ENCODE results near the gene VAV2.

VAV2 gene

GRCh38 chr9:133730994-133731715, 261.0 kb downstream of the VAV2 start:
- Mint-ChIP-seq H3K4me3 (no peak overlapping the region), H3K27me3 (ENCODE audit: low read depth, poor library complexity) (peaks cover 17% of the 10 kb centered on the region), H3K27ac (no peak overlapping the region), H3K4me1 (peaks cover 16% of the 10 kb centered on the region), H3K9me3 (no peaks in the 10 kb centered on the region), H3K36me3 (ENCODE audit: low read depth) (no peaks in the 10 kb centered on the region)
- no peak for DNase-seq
- TF ChIP-seq CTCF (IDR thresholded peaks at IDR 0.05) = no peak

GRCh38 chr9:133729617-133730281, 262.4 kb downstream of the VAV2 start:
- no peak for DNase-seq
- H3K9me3 Mint-ChIP-seq = no peaks in the 10 kb centered on the region
- H3K36me3 Mint-ChIP-seq (ENCODE audit: low read depth) = peaks cover 4% of the 10 kb centered on the region
- peaks cover 17% of the 10 kb centered on the region for H3K27me3 Mint-ChIP-seq (ENCODE audit: low read depth, poor library complexity)
- no peak overlapping the region for H3K27ac Mint-ChIP-seq
- peaks cover 4% of the 10 kb centered on the region for H3K4me1 Mint-ChIP-seq
- H3K4me3 Mint-ChIP-seq = no peak overlapping the region
- no peak for TF ChIP-seq CTCF (IDR thresholded peaks at IDR 0.05)

- Mint-ChIP-seq H3K4me1 (no peaks in the 10 kb centered on the region), H3K9me3 (peaks cover 4% of the 10 kb centered on the region), H3K4me3 (no peak overlapping the region), H3K36me3 (ENCODE audit: low read depth) (peaks cover 9% of the 10 kb centered on the region), H3K27me3 (ENCODE audit: low read depth, poor library complexity) (peaks cover 21% of the 10 kb centered on the region), H3K27ac (no peak overlapping the region)
- TF ChIP-seq CTCF (IDR thresholded peaks at IDR 0.05) = no peak
- DNase-seq = no peak
Measured at GRCh38 chr9:133728856-133729616, 263.1 kb downstream of the VAV2 start.

- no peak for DNase-seq
- Mint-ChIP-seq H3K4me1 (no peaks in the 10 kb centered on the region), H3K27me3 (ENCODE audit: low read depth, poor library complexity) (peaks cover 29% of the 10 kb centered on the region), H3K36me3 (ENCODE audit: low read depth) (peaks cover 17% of the 10 kb centered on the region), H3K4me3 (no peak overlapping the region), H3K27ac (no peak overlapping the region), H3K9me3 (peaks cover 14% of the 10 kb centered on the region)
- TF ChIP-seq CTCF (IDR thresholded peaks at IDR 0.05) = no peak
Measured at GRCh38 chr9:133727876-133728441, 264.2 kb downstream of the VAV2 start.

GRCh38 chr9:133727277-133727875, 264.7 kb downstream of the VAV2 start:
- Mint-ChIP-seq H3K9me3 (peaks cover 15% of the 10 kb centered on the region), H3K4me1 (no peaks in the 10 kb centered on the region), H3K36me3 (ENCODE audit: low read depth) (peaks cover 18% of the 10 kb centered on the region), H3K27me3 (ENCODE audit: low read depth, poor library complexity) (peaks cover 32% of the 10 kb centered on the region), H3K27ac (no peak overlapping the region), H3K4me3 (no peak overlapping the region)
- DNase-seq = peak; percentile 9
- TF ChIP-seq CTCF (IDR thresholded peaks at IDR 0.05) = no peak
